HG02884 (cell line): ENCODE results near the gene LENG8.
"Not testable (repeated sequence)": the region's sequence is repeated elsewhere in the genome, so short reads cannot be mapped to it uniquely, and the experiment has no call there.

Source experiments
- ATAC-seq: cut with Tn5 transposase; IDR thresholded peaks from one replicate; pipeline ENCODE4 v1.9.1; 2021; ENCODE audit warnings: mild to moderate bottlenecking, moderate library complexity; ENCODE audit not compliant: unreplicated experiment

The LENG8 gene

DNA sequence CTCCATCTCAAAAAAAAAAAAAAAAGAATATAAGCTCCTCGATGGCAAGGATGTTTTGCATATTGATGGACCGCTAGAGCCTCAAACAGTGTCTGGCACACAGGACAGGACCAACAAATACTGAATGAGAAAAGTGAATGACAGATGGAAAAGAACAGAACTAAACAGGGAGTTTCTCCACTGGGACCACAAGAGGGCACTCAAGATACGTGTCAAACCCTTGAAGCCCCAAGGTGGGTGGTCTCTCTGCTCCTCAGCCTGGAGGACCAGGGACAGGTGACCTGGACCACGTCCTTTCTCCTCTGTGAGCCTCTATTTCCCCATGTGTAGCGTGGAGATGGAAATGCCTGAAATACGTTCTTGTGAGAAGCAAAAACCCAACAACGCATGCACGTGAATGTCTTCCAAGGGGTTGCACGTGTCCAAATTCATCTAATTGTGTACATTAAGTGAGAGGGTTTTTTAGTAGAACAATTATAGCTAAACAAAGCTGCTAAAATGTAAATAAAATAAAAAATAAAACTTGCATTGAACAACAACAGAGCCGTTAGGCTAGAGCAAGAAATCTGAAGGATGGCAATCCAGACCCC lies 29.8 kb downstream of the LENG8 start:
- no peak for ATAC-seq

DNA sequence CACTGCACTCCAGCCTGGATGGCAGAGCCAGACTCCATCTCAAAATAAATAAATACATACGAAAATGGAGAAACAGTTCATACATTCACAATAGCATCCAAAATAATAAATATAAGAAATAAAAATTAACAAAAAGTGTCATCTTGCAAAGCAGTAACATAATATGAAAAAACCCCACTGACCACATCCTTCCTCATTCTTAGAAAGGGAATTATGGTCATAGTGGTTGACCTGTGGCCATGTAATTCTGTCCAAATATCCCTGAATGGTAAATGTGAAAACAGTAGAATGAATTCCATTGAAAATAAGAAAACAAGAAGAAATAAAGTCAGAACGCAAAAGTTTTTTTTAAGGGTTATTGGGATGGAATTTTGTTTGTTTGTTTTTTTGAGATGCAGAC lies 31.1 kb downstream of the LENG8 start:
- ATAC-seq, result no peak

DNA sequence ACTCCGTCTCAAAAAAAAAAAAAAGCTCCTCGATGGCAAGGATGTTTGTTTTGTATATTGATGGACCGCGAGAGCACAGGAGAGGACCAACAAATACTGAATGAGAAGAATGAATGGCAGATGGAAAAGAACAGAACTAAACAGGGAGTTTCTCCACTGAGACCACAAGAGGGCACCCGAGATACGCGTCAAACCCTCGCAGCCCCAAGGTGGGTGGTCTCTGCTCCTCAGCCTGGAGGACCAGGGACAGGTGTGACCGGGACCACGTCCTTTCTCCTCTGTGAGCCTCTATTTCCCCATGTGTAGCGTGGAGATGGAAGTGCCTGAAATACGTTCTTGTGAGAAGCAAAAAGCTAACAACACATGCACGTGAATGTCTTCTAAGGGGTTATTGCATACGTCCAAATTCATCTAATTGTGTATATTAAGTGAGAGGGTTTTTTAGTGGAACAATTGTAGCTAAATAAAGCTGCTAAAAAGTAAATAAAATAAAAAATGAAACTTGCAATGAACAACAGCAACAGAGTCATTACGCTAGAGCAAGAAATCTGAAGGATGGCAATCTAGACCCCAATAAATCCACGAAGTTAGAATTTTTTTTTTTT lies 32.4 kb downstream of the LENG8 start:
- no peak for ATAC-seq

DNA sequence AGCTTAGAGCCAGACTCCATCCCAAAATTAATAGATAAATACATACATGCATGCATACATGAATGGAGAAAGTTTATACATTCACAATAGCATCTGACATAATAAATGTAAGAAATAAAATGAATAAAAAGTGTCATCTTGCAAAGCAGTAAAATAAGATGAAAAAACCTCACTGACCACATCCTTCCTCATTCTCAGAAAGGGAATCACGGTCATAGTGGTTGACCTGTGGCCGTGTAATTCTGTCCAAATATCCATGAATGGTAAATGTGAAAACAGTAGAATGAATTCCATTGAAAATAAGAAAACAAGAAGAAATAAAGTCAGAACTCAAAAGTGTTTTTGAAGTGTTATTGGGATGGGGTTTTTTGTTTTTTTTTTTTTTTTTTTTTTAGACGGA lies 33.9 kb downstream of the LENG8 start:
- ATAC-seq, result no peak

DNA sequence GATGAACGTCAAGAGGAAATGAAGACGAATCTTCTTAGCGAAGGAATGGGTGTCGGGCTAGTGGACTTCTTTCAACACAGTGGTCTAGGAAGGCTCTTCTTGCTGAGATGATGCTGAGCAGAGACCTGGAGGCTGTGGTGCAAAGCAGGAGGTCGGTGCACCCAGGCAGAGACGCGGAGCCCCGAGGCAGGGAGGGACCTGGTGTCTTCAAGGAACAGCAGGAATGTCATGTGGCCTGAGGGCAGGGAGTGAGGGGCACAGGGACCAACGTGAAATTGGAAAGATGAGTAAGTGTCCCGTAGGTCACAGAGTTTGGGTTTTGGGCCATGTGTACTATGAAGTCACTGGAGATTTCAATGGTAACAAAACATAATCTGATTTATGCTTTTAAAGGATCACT lies 35.5 kb downstream of the LENG8 start:
- no peak for ATAC-seq

DNA sequence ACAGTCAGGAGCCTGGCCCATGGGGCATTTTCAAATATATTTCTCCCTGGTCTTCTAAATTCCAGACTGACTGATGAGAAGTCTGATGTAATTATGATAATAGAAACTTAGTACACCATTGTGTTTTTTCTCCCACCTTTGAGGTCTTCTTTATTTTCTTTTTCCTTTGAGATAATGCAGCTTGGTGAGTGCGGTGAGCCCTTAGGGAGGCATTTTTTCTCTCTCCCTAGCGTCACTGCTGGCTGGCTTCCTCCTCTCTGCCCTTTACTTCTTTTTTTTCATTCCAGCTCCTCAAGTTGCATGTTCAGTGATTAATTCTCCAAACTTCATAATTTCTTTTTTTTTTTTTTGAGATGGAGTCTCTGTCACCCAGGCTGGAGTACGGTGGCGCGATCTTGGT lies 36.9 kb downstream of the LENG8 start:
- ATAC-seq, result no peak

DNA sequence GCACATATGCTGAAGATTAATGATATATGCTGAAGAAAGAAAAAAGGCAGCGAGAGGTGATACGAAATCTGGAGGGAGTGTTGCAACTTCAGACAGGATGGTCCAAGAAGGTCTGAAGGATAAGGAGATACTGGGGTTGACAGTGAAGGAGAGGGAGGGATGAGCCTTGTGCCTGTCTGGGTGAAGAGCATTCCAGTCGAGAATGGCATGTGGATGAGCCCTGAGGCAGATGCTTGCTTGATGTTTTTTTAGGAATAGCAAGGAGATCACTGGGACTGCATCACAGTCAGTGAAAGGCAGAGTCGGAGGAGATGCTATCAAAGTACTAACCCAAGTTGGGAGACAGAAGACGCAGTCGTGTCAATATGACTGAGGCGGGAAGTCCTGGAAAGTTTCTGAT lies 40.3 kb downstream of the LENG8 start:
- ATAC-seq, result no peak

DNA sequence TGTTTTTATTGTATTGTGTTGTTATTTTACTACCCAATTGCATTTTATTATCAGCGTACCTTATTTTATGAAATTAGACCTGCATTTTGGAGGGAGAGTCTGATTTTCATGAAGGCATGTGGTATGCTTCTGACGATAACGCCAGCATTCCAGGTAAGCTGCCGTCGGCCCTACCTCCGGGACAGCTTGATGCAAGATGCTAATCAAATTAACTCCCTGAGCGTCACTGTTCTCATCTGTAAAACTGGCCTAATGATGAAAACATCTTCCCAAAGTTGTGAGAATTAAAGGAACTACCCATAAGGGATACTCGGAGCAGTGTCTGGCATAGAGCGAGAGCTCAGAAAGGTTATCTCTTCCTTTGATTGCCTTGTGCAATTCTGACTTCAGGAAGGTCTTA lies 40.8 kb downstream of the LENG8 start:
- no peak for ATAC-seq

DNA sequence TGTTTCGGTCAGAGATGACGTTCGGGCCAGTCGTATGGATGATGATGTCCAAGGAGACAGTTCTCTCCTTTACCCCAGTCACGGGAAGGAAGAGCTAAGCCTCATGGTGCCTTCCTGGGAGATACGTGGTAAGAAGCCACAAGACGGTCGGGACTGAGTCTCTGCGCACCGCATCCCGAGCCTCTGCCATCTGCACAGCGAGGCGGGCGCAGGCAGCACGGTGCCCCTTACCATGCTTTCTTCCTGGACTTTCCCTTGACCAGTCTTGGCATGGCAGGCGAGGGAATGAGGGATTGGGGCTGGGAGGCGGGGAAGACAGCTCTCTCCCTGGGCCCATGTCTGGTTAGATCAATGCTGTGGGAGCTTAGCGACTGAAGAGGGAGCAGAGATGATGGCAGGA lies 43.6 kb downstream of the LENG8 start:
- no peak for ATAC-seq

DNA sequence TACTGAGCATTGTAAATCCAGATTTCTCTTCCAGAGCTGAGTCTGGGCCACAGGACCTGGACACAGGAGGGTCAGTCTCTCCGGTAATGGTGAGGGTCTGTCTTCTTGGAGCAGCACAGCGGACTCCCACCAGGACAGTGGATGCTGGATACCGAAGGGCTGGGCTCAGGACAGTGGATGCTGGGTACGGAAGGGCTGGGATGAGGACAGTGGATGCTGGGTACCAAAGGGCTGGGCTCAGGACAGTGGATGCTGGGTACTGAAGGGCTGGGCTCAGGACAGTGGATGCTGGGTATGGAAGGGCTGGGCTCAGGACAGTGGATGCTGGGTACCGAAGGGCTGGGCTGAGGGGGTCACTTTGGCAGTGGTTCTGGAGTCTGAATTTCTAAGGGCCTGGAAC lies 44.1 kb downstream of the LENG8 start:
- not testable (repeated sequence) for ATAC-seq

DNA sequence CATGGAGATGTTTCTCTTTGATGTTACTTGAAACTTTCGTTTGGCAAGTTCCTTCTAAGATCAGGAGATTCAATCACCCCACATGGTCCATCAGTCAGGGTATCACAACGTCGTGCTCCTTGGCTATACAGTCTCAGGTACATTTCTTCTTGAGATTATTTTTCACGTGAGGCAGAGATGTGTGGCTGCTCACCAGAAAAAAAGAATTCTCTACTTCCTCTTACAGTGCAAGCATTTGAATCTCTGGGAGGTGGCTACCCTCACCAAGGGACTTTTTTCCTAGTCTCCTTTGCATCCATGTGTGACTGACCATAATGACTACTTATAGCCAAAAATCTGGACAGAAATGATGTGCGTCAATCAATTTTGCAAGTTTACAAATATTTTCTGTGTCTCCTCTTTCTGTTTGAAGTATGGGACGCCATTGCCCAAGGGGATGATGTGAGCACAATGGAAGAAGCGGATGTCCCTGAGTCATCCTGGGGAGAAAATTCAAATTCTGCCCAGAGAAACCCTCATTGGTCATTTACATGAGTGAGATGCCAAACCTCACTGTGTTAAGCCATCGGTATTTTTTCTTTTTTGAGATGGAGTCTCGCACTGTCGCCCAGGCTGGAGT lies 45.1 kb downstream of the LENG8 start:
- ATAC-seq, result no peak

DNA sequence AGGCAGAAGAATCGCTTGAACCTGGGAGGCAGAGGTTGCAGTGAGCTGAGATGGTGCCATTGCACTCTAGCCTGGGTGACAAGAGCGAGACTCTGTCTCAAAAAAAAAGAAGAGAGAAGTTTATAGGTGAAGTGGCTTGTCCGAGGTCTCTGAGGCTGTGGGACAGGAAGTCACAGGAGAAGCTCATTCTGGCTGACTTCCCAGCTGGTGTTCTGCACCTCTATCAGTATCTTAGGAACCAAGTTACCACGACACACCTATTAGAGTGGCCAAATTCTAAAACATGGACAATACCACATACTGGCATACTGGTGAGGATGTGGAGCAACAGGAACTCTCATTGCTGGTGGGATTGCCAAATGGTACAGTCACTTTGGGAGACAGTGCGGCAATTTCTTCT lies 46.3 kb downstream of the LENG8 start:
- not testable (repeated sequence) for ATAC-seq

DNA sequence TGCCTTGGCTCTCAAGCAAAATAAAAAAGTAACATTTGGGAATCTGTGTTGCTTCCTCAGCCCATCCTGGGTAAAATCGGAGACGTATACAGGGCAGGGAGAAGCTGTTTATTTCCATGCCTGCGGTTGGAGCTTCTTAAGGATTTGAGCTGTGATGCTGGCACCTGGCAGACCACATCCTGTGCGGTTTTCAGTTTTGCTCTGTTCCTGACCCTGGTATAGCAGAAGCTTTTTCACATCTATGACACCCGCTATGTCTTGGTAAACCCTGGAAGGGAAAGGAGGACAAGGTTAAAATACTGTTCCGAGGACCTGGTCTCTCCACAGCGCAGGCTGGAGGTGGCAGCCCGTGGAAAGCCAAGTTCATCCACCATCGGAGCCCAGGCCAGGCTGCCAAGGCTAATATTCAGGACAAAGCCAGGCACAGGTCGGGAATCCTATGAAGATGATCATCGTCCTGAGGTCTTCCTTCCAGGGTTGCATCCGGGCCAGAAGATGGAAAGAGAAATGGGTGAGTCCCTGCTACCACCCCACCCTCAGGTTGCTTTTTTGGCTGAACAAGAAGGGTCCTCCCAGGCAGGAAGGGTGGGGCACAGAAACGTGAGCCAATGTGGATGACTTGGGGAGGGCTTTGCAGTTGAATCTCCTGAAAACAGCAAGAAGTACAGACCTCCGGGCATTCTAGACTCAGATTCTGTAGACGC lies 48.9 kb downstream of the LENG8 start:
- ATAC-seq, result not testable (repeated sequence)

DNA sequence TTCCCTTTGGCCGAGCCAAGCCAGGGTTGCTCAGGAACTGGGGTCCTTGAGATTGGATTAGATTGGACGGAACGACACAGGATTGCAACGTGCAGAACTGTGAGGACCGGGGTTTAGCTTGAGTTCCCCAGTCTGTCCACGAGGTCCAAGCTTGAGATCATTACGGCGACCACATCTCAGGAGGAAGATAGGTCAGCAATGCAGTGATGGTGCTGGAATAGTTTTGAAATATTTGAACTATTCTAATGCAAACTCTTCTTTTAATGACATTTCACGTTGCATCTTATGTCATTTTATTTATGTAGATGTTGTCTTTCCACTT lies 49.4 kb downstream of the LENG8 start:
- ATAC-seq, result not testable (repeated sequence)

DNA sequence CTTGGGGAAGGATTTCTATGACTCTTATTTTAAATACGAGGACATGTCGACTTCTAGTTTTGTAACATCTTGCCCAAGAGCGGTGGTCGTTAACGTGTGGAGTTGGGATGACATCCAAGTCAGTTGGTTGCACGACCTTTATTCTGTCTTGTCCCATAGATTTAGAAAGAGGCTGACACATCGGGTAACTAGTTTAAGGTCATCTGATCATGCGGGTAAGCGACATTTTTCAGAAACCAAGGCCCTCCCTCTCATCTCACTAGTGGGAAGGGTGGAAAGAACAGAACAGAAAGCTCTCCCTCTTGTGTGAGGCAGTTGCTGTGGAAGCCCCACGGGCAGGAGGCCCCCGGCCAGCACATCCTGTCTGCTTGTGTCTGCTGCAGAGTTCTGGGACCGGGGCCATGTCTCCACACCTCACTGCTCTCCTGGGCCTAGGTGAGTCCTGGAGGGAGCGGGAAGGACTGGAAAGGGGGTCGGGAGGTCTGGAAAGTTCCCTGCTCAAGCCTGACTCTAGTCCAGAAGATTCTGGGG lies 53.6 kb downstream of the LENG8 start, which contains the start of gene LAIR2:
TSS of gene LAIR2 (plus strand) at position 314 of the 531 bp plus-strand sequence. CDS start at position 402, 88 bp downstream.
- no peak for ATAC-seq

DNA sequence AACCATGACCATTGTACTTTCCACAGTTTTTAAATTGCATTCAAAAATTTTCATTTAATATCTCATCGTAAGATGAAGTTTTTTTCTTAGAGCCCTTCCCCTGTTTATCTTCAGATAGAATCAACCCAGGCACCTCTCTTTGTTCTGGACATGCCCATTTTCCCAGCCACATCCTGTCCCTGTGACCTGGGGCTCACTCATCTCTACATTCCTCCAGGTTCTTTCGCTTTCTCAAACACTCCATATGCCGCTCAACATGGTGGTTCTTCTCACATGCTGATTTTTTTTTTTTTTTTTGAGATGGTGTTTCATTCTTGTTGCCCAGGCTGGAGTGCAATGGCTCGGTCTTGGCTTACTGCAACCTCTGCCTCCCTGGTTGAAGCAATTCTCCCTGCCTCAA lies 56.5 kb downstream of the LENG8 start:
- ATAC-seq, result not testable (repeated sequence)

DNA sequence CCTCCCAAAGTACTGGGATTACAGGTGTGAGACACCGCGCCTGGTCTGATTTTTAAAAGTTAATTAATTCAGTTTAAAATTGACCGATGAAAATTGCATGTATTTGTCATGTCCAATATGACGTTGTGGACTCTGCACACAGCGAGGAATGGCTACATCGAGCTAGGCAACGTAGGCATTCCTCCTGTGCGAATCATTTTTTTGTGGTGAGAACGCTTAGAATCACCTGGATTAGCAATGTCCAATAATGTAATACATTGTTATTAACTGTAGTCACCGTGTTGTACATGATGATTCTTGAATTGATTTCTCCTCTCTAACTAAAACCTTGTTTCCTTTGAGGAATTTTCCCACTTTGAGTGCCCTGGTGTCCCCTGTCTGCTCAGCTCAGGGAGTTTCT lies 57.1 kb downstream of the LENG8 start:
- no peak for ATAC-seq

DNA sequence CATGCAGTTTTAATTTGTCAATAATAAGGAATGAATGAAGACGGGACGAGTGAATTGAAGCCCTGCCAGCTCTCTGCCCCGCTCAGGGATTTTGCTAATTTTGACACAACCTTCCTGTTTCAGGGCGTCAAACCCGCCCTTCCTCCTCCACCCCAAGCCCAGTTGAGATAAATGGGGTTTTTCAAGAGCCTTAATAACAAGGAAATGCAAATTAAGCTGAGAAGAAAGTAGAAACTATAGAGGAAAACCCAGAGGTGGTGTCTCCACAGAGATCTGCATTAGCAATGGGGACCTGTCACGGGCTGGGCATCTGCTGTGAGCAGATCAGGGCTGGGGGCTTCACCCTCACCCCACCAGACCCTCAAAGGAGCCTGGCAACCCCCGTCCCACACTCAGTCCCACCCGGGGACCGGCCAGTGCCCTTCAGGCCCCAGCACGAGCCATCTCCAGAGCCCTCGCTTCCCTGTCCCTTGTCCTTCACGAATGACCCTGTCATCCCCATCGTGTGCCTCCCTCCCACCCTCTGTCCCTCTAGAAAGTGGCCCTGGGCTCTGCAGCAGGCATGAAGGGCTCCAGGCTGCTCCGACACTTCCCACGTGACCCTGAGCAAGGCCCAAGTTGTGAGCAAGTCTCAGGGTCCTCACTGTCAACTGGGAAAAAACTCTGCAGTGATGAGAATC lies 58.2 kb downstream of the LENG8 start:
- ATAC-seq, result not testable (repeated sequence)

DNA sequence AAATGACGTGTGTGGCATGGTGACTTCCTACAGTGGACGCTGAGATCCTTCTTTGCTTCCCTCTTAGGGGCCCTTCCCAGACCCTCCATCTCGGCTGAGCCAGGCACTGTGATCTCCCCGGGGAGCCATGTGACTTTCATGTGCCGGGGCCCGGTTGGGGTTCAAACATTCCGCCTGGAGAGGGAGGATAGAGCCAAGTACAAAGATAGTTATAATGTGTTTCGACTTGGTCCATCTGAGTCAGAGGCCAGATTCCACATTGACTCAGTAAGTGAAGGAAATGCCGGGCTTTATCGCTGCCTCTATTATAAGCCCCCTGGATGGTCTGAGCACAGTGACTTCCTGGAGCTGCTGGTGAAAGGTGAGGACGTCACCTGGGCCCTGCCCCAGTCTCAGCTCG lies 58.8 kb downstream of the LENG8 start:
- ATAC-seq, result no peak

DNA sequence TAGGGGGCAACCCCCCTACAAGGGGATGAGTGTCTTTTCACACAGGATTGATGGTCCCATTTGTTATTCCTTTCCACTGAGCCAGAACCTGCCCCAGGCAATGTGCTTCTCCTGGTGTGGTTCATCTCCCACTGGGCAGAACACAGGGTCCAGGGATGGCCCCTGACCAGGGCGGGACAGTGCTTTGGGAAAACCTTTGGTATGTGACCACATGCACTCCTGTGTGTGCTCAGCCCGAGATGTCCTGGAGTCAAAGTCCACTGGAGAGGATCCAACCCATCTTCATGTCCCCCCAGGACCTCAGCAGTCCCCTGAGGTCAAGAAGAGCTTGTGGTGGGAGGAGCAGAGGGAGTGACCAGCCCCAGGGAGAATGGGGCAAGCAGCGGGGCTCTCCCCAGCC lies 59.5 kb downstream of the LENG8 start:
- ATAC-seq, result not testable (repeated sequence)
